Measurements from ENCODE around the gene MAD2L1BP. TPM values are rescaled to one million over a fixed set of nuclear protein-coding genes. Genes with fewer than 3 reads are reported as not detected.

MAD2L1BP gene
- total RNA-seq, 1 experiment from 2014 or later = 44.2 TPM

DNA sequence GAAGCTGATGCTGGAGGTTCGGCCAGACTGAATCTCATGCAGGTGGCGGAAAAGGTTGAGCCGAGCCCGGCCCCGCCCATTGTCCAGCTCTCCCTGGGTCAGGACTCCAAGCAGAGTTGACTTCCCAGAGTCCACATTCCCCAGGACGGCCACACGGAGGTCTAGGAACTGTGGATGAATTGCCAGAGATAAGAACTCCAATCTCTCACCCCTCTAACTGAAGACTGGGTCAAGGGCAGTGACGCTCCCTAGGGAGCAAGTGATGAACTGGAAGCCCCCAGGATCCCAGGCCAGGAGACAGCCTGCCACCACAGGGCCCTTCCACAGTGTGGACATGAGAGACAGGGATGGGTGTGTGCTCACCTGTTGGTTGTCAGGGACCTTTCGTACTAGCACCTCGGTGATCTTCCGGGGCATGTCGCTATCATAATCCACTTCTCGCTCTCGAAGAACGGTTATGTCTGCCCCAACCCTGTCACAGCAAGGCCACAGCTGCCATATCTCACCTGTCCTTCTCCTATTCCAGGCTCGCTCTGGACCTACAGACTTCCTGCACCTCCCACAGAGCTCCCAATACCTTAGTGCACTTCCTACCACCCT is 10.1 kb upstream of the MAD2L1BP start:
- ATAC-seq (no peak), DNase-seq (ENCODE audit: low read depth, low spot score) (no peak)
- Histone ChIP-seq H3K9me3 (ENCODE audit: control insufficient read depth, insufficient read depth, low read depth, low read length) (no peaks in the 10 kb centered on the region), H3K36me3 (ENCODE audit: control insufficient read depth, insufficient read depth, low read length) (peaks cover 3% of the 10 kb centered on the region), H3K4me3 (ENCODE audit: low read depth in 2 of 2, low read length in 2 of 2) (no peak overlapping the region), H3K27ac (ENCODE audit: low read length) (no peak overlapping the region), H3K27me3 (ENCODE audit: control insufficient read depth, insufficient read depth, low read length) (no peaks in the 10 kb centered on the region), H3K4me1 (ENCODE audit: control insufficient read depth, insufficient read depth, low read length) (peaks cover 16% of the 10 kb centered on the region)
- BruUV-seq (replicated peaks) = no TSS peak
- TF ChIP-seq TCF7L2 (IDR thresholded peaks at IDR 0.05; ENCODE audit: low read depth, low read length) (no peak), POLR2AphosphoS5 (IDR thresholded peaks at IDR 0.05; ENCODE audit: low read depth, low read length) (no peak), SIN3A (IDR thresholded peaks at IDR 0.05; ENCODE audit: borderline replicate concordance, insufficient read depth, low read depth, low read length) (no peak)
- TF ChIP-seq, protein P1, sequence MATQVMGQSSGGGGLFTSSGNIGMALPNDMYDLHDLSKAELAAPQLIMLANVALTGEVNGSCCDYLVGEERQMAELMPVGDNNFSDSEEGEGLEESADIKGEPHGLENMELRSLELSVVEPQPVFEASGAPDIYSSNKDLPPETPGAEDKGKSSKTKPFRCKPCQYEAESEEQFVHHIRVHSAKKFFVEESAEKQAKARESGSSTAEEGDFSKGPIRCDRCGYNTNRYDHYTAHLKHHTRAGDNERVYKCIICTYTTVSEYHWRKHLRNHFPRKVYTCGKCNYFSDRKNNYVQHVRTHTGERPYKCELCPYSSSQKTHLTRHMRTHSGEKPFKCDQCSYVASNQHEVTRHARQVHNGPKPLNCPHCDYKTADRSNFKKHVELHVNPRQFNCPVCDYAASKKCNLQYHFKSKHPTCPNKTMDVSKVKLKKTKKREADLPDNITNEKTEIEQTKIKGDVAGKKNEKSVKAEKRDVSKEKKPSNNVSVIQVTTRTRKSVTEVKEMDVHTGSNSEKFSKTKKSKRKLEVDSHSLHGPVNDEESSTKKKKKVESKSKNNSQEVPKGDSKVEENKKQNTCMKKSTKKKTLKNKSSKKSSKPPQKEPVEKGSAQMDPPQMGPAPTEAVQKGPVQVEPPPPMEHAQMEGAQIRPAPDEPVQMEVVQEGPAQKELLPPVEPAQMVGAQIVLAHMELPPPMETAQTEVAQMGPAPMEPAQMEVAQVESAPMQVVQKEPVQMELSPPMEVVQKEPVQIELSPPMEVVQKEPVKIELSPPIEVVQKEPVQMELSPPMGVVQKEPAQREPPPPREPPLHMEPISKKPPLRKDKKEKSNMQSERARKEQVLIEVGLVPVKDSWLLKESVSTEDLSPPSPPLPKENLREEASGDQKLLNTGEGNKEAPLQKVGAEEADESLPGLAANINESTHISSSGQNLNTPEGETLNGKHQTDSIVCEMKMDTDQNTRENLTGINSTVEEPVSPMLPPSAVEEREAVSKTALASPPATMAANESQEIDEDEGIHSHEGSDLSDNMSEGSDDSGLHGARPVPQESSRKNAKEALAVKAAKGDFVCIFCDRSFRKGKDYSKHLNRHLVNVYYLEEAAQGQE (IDR thresholded peaks at IDR 0.05; ENCODE audit: insufficient read depth in 1 of 2, low read depth in 2 of 2, low read length in 1 of 2) = no peak
- TF ChIP-seq, protein P2, sequence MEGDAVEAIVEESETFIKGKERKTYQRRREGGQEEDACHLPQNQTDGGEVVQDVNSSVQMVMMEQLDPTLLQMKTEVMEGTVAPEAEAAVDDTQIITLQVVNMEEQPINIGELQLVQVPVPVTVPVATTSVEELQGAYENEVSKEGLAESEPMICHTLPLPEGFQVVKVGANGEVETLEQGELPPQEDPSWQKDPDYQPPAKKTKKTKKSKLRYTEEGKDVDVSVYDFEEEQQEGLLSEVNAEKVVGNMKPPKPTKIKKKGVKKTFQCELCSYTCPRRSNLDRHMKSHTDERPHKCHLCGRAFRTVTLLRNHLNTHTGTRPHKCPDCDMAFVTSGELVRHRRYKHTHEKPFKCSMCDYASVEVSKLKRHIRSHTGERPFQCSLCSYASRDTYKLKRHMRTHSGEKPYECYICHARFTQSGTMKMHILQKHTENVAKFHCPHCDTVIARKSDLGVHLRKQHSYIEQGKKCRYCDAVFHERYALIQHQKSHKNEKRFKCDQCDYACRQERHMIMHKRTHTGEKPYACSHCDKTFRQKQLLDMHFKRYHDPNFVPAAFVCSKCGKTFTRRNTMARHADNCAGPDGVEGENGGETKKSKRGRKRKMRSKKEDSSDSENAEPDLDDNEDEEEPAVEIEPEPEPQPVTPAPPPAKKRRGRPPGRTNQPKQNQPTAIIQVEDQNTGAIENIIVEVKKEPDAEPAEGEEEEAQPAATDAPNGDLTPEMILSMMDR (IDR thresholded peaks at IDR 0.05) = no peak
- in situ Hi-C loops (cut with HindIII; ENCODE audit: low pct_unique_long_range_greater_than_20kb, low sequenced_read_pairs) = no loop called here
- CTCF ChIA-PET = no interaction called here
- POLR2A ChIA-PET = no interaction called here
- intact Hi-C loops (cut with micrococcal nuclease; ENCODE audit: unreplicated experiment) = no loop called here

DNA sequence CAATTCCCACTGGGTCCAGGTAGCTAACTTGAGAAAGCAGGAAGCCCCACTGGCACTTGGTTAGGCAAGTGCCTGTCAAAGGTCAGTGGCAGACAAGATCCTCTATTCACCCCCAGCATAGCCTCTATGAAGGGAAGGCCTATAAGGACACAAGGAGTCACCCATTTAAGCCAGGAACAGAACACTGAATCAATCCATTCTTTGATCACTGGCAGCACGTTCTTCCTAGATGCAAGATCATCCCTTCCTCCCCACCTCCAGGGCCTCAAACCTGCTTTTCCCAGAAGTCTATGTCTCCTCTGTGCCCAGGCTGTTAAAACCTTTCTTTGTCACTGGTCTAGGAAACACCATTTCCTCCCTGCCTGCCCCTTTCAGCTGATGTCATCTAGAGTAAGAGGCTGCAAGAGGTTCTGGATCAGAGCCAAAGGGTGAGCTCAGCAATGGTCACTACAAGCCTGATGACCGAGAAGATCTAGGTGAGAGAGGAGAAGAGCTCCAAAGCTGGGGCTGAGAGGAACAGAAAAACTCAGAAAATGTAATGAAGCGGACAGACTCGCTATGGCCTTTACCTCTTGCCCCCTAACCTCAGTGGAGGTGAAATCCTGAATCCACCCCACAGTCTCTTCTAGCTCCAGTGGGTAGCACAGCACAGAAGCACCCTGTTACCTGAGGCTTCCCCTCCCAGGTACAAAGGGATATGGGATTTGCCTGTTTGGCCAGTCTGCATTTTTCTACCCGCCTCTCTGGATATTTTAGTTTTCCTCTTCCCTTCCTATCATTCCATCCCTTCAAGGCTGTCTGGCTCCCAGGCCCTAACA is 8.4 kb upstream of the MAD2L1BP start:
- Histone ChIP-seq H3K9me3 (ENCODE audit: control insufficient read depth, insufficient read depth, low read depth, low read length) (no peaks in the 10 kb centered on the region), H3K27me3 (ENCODE audit: control insufficient read depth, insufficient read depth, low read length) (no peaks in the 10 kb centered on the region), H3K4me3 (ENCODE audit: low read depth in 2 of 2, low read length in 2 of 2) (peak overlapping the region; percentile 0 to 92; a peak in 2 of 4 replicates), H3K27ac (ENCODE audit: low read length) (peak overlapping the region; percentile 60; the same call in 1 of the 2 replicates), H3K36me3 (ENCODE audit: control insufficient read depth, insufficient read depth, low read length) (peaks cover under 1% of the 10 kb centered on the region; the same call in 1 of the 2 replicates), H3K4me1 (ENCODE audit: control insufficient read depth, insufficient read depth, low read length) (peaks cover 21% of the 10 kb centered on the region)
- DNase-seq (ENCODE audit: low read depth, low spot score) = peak; percentile 90
- in situ Hi-C loops (cut with HindIII; ENCODE audit: low pct_unique_long_range_greater_than_20kb, low sequenced_read_pairs) (no loop called here), intact Hi-C loops (cut with micrococcal nuclease; ENCODE audit: unreplicated experiment) (no loop called here)
- ChIA-PET POLR2A (no interaction called here), CTCF (no interaction called here)
- TF ChIP-seq POLR2AphosphoS5 (IDR thresholded peaks at IDR 0.05; ENCODE audit: low read depth, low read length) = no peak
- TF ChIP-seq, protein P2 (IDR thresholded peaks at IDR 0.05) = no peak
- TF ChIP-seq TCF7L2 (IDR thresholded peaks at IDR 0.05; ENCODE audit: low read depth, low read length) = no peak
- no peak for TF ChIP-seq SIN3A (IDR thresholded peaks at IDR 0.05; ENCODE audit: borderline replicate concordance, insufficient read depth, low read depth, low read length)
- TF ChIP-seq, protein P1 (IDR thresholded peaks at IDR 0.05; ENCODE audit: insufficient read depth in 1 of 2, low read depth in 2 of 2, low read length in 1 of 2) = no peak
- BruUV-seq (replicated peaks) = no TSS peak
- no peak for ATAC-seq

Measured in Panc1 (cell line).